Liver (tissue), 3 donors: ENCODE data around the gene DUSP2.

Source experiments
- CTCF ChIP-seq: fragments of 150-350 bp; IDR thresholded peaks from 2 replicates; pipeline ENCODE4 v1.5.1; 2017; ENCODE audit warnings: improper control_type of control experiment, low read depth, low read length; ENCODE audit not compliant: missing input control
- EGR1 ChIP-seq, 2 donors: IDR thresholded peaks; 2 replicates each; pipeline ENCODE4 v1.6.1; 2016 to 2018; ENCODE audit warnings: antibody characterized with exemption in 2 of 2, low read depth in 2 of 2
- FOXA1 ChIP-seq: IDR thresholded peaks from 2 replicates; pipeline ENCODE4 v1.6.1; 2016; ENCODE audit warnings: antibody characterized with exemption
- HNF4A ChIP-seq, 2 donors: conservative IDR thresholded peaks; 2 replicates each; pipeline ENCODE4 v1.6.1; 2016; ENCODE audit warnings: antibody characterized with exemption in 2 of 2, mild to moderate bottlenecking in 2 of 2
- JUND ChIP-seq, 2 donors: IDR thresholded peaks; 2 replicates each; pipeline ENCODE4 v1.6.1; 2016; ENCODE audit warnings: antibody characterized with exemption in 2 of 2
- MAX ChIP-seq: IDR thresholded peaks from 2 replicates; pipeline ENCODE4 v1.6.1; 2016; ENCODE audit warnings: antibody characterized with exemption
- RAD21 ChIP-seq, 2 donors: IDR thresholded peaks; 2 replicates each; pipeline ENCODE4 v1.6.1; 2016; ENCODE audit warnings: antibody characterized with exemption in 2 of 2, mild to moderate bottlenecking in 2 of 2
- TAF1 ChIP-seq: conservative IDR thresholded peaks from 2 replicates; pipeline ENCODE4 v1.6.1; 2016; ENCODE audit warnings: antibody characterized with exemption, mild to moderate bottlenecking
- donor health status: healthy.
- donor health status: healthy.

GRCh38 chr2:96098900-96099590 is 46.2 kb downstream of the DUSP2 start:
- no peak for TF ChIP-seq RAD21 (IDR thresholded peaks at IDR 0.05)
- no peak for TF ChIP-seq JUND (IDR thresholded peaks at IDR 0.05)
- TF ChIP-seq CTCF, result no peak
- TF ChIP-seq TAF1, result no peak
- no peak for TF ChIP-seq FOXA1
- no peak for TF ChIP-seq MAX
- TF ChIP-seq HNF4A (conservative IDR thresholded peaks at IDR 0.05), result no peak
- TF ChIP-seq EGR1 (IDR thresholded peaks at IDR 0.05; ENCODE audit: low read depth in 2 of 2), result no peak
